IPS-20b (cell line): Measurements from ENCODE around the gene SDK1.
"Not testable (repeated sequence)": the region's sequence is repeated elsewhere in the genome, so short reads cannot be mapped to it uniquely, and the experiment has no call there.

ENCODE experiments used
- H3K27ac ChIP-seq: one replicate; pipeline ENCODE4 v1.5.1; 2013; ENCODE audit warnings: low read length
- H3K27me3 ChIP-seq: 2 replicates; pipeline ENCODE4 v1.6.1; 2013; ENCODE audit warnings: mild to moderate bottlenecking, low read length, inconsistent platforms; ENCODE audit not compliant: insufficient read depth
- H3K36me3 ChIP-seq: 2 replicates; pipeline ENCODE4 v1.6.1; 2013; ENCODE audit warnings: low read depth, mild to moderate bottlenecking, inconsistent platforms, low read length, moderate library complexity; ENCODE audit not compliant: insufficient read depth
- H3K4me1 ChIP-seq: 2 replicates; pipeline ENCODE4 v1.6.1; 2013; ENCODE audit warnings: mild to moderate bottlenecking, control low read depth, inconsistent platforms, low read length, moderate library complexity; ENCODE audit not compliant: insufficient read depth
- H3K4me3 ChIP-seq: 2 replicates; pipeline ENCODE4 v1.5.1; 2013; ENCODE audit warnings: mild to moderate bottlenecking, low read length, inconsistent platforms
- H3K9ac ChIP-seq: 2 replicates; pipeline ENCODE4 v1.6.1; 2013; ENCODE audit warnings: low read depth, mild to moderate bottlenecking, inconsistent platforms, low read length, moderate library complexity
- H3K9me3 ChIP-seq: 2 replicates; pipeline ENCODE4 v1.6.1; 2013; ENCODE audit warnings: mild to moderate bottlenecking, low read depth, low read length, inconsistent platforms; ENCODE audit not compliant: insufficient read depth

SDK1 gene

DNA sequence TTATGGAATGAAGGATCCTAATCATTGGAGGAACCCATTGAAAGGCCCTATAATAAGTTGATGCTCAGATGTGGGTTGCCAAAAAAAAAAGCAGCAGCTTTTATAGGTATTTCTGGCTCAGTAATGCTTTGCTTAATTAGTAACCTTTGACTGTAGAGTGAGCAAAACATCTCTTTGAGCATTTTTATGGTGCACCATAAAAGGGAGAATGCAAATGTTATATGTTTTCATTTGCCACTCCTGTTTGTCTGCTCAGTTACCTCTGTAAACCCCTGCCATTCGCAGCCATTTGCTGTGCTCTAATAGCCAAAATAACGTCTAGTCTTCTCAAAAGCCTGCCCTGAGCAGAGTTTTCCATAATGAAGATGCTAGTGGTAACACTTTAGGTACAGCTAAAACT is 792.0 kb downstream of the SDK1 start:
- H3K4me1 ChIP-seq, result no peaks in the 10 kb centered on the region
- H3K27me3 ChIP-seq, result no peaks in the 10 kb centered on the region
- H3K27ac ChIP-seq, result no peak overlapping the region
- 0 out of 2 replicates have a peak, but pooled peaks cover 6% of the 10 kb centered on the region for H3K9me3 ChIP-seq
- no peaks in the 10 kb centered on the region for H3K36me3 ChIP-seq
- no peak overlapping the region for H3K4me3 ChIP-seq
- H3K9ac ChIP-seq, result no peak overlapping the region

DNA sequence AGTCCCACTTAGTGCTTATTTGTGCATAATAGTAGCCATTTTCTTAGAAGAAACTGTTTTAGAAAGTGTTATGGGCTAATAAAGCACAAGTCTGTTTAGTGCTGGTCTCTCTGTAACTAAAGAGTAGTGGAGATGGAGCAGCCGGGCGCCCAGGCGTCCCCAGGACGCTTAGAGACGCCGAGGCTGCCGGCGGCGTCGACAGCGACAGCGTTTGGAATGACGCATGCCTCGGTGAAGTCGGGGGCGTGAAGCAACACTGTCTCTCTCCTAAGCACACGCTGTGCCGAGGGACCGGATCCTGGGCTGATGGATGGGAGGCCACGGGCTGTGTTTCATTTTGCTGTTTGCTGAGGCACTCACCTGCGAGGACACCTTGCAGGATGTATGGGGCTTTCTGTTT is 792.4 kb downstream of the SDK1 start:
- Histone ChIP-seq H3K27ac (no peak overlapping the region), H3K27me3 (no peaks in the 10 kb centered on the region), H3K9ac (no peak overlapping the region), H3K9me3 (0 out of 2 replicates have a peak, but pooled peaks cover 6% of the 10 kb centered on the region), H3K36me3 (no peaks in the 10 kb centered on the region), H3K4me1 (no peaks in the 10 kb centered on the region), H3K4me3 (no peak overlapping the region)

DNA sequence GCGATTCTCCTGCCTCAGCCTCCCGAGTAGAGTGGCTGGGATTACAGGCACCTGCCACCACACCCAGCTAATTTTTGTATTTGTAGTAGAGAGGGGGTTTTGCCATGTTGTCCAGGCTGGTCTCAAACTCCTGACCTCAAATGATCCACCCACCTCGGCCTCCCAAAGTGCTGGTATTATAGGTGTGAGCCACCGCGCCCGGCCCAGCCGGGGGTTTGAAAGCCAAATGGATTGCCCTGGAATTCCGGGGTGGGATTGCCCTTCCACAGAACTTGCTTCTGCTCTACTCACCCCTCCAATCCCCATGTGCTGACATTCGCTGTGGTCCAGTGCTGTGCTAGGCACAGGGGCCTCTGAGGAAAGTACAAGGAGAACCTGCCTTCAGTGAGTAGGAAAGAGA is 793.1 kb downstream of the SDK1 start:
- H3K36me3 ChIP-seq, H3K9me3 ChIP-seq, H3K4me1 ChIP-seq, H3K27me3 ChIP-seq, H3K4me3 ChIP-seq, H3K27ac ChIP-seq, H3K9ac ChIP-seq: not testable (repeated sequence)

DNA sequence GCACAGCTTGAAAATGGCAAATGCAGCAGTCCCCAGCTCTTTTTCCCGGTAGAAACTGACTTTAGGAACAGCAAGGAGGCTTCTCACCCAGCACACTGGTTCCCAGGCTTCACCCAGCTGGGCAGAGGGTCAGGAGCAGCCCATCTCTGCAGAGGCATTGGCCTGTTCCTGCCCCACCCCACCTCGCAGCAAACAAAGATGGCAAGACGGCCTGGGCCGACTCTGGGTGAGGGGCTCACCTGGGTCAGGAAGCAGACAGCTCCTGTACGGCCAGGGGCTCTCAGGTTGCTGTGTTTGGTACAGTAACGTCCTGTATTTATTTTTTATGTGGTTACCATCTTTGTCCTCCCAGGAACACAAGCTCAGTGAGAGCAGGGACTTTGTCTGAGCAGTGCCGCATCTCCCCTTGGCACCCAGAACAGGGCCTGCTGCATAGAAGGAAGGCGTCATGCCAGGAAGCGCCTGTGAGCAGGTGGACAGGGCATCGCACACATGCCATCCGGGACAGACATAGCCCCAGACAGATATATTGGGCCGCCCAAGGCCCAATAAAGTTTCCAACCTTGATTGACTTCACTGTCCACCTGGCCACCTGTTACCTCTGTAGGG is 796.1 kb downstream of the SDK1 start:
- Histone ChIP-seq H3K27ac (no peak overlapping the region), H3K36me3 (no peaks in the 10 kb centered on the region), H3K9ac (no peak overlapping the region)

DNA sequence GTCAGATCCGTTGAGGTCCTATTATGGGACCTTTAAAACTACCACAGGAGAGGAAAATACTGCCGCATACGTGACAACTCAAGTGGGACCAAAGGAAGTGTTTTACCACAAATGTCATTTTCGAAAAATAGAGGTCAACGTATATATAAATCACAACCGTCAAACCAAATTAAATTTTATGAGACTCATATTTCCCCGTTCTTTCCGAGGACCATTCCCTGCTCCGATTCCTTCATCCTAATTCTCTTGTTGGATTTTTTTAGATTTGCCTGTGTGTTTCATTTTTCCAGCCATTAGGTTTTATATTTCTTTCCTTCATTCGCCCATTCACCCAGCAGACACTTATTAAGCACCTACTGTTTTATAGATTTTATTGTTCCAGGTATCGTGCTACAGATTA is 797.1 kb downstream of the SDK1 start:
- Histone ChIP-seq H3K9me3 (no peaks in the 10 kb centered on the region), H3K36me3 (no peaks in the 10 kb centered on the region), H3K9ac (no peak overlapping the region), H3K4me1 (no peaks in the 10 kb centered on the region), H3K4me3 (no peak overlapping the region), H3K27ac (no peak overlapping the region), H3K27me3 (no peaks in the 10 kb centered on the region)

More for the DNA sequence above, 796.1 kb downstream of the SDK1 start:
- Histone ChIP-seq H3K4me1 (no peaks in the 10 kb centered on the region), H3K9me3 (no peaks in the 10 kb centered on the region), H3K27me3 (no peaks in the 10 kb centered on the region), H3K4me3 (no peak overlapping the region)

DNA sequence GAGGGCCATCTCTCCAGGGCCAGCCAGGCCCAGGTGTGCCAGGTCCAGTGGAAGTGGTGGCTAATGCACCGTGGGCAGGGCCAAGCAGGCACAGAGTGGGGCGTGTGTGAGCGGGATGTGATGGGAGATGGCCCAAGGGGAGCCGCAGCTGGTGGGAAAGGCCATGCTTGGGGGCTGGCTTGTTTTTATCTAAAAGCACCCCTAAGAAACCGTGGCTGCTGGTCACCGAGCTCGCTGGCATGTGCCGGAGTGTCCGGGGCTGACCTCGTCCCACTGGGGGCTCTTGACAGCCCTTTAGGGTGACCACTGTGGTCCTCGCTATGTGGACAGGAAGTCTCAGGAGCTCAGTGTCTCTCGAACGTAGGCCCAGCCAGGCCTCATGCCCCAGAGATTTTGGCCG is 798.6 kb downstream of the SDK1 start:
- Histone ChIP-seq H3K9ac (no peak overlapping the region), H3K4me3 (no peak overlapping the region), H3K27ac (no peak overlapping the region), H3K4me1 (no peaks in the 10 kb centered on the region), H3K36me3 (no peaks in the 10 kb centered on the region), H3K9me3 (no peaks in the 10 kb centered on the region), H3K27me3 (no peaks in the 10 kb centered on the region)

DNA sequence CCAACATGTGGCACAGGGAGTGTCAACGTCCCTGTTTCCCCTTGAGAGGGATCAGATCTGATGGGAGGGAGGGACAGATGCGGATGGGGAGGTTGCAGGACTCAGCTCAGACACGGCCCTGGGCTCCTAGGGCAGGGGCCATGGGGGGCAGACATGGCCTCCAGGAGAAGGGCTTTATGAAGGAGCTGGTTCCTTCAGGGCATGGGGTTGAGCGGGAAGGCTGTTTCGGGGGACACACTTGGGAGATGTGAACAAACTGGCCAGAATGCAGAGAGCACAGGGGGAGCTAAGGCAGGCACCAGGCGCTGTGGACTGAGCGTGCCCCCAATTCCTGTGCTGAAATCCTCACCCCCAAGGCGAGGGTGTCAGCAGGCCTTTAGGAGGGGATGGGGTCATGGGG is 799.1 kb downstream of the SDK1 start:
- H3K9me3 ChIP-seq, result no peaks in the 10 kb centered on the region
- no peaks in the 10 kb centered on the region for H3K27me3 ChIP-seq
- H3K27ac ChIP-seq, result no peak overlapping the region

DNA sequence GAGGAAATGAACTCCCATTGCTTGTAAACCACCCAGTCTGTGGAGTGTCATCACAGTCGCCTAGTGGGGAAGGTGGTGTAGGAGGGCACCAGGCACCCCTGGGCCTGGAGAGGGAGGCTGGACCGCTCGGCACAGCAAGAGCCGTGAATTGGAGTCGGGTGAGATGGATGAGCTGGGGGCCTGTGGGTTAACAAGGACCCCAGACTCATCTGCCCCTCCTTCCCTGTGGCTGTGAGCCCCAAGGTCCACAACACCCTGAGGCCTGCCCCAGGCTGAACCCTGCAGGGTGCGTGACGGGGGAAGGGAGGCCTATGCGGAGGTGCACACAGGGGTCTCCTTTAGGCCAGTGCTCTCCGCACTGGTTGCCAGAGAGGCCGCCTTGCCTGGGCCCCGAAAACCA is 799.6 kb downstream of the SDK1 start:
- Histone ChIP-seq H3K9ac (no peak overlapping the region), H3K9me3 (no peaks in the 10 kb centered on the region), H3K4me3 (no peak overlapping the region), H3K36me3 (no peaks in the 10 kb centered on the region), H3K27ac (no peak overlapping the region), H3K4me1 (no peaks in the 10 kb centered on the region), H3K27me3 (no peaks in the 10 kb centered on the region)

More for the DNA sequence above, 799.1 kb downstream of the SDK1 start:
- Histone ChIP-seq H3K9ac (no peak overlapping the region), H3K36me3 (no peaks in the 10 kb centered on the region), H3K4me3 (no peak overlapping the region), H3K4me1 (no peaks in the 10 kb centered on the region)

DNA sequence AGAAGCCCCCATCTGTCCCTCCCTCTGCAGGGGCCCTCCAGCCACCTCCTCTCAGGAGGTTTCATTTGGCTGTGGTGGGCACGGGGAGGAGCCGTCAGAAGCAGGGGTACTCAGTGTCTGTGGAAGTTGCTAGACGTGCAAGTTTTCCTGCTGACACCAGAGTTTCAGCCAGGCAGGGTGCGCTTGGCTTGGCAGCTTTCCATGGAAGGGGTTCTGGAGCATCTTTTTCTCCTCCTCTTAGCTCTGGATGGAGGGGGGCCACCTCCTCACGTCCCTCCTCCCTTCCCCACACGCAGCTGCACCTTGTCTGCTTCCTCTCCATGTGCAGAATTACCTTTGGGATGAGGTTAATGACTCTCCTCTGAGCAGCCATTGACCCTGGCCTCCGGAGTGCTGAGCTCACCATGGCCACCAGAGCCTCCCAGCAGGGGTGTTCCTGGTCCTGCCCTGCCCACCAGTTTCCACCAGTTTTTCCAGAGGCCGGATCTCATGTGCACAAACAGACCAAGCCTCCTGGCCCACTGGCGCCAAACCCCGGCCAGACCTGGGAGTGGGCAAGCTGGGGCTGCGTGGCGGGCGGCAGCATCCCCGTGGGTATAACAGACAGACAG is 801.3 kb downstream of the SDK1 start:
- H3K27me3 ChIP-seq, result no peaks in the 10 kb centered on the region
- no peaks in the 10 kb centered on the region; the same call in 1 of the 2 replicates for H3K4me1 ChIP-seq
- no peak overlapping the region for H3K27ac ChIP-seq
- H3K9me3 ChIP-seq, result no peaks in the 10 kb centered on the region
- H3K36me3 ChIP-seq, result no peaks in the 10 kb centered on the region
- no peak overlapping the region for H3K9ac ChIP-seq
- H3K4me3 ChIP-seq, result no peak overlapping the region

DNA sequence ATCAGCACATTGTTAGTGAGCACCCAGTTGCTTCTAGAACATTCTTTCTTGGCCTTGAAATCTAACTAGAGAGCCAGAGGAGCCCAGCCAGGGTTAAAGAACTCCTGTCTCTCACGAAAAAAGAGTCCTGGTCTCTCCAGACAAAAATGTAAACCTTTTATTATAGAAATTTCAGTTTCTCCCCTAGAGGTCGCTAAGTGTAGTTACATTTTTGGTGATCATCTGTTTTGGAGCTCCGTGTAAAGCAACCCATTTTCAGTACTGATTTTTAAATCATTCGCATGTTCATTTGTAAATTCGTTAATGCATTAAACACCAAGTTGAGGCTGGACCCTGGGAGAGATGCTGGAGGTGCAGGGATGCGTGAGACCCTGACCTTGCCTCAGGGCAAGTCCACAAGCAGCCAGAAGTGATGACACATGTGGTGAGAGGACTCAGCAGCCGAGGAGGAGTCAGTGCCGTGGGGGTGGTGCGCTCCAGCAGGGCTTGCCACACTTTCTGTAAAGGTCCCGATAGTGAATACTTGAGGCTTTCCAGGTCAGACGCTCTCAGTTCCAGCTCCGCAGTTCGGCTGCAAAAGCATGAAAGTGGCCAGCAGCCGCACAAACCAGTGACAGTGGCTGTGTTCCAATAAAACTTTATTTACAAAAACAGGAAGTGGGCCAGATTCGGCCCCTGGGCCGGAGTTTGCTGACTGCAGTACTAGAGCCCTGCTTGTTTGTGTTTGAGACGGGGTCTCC is 802.5 kb downstream of the SDK1 start:
- no peak overlapping the region for H3K27ac ChIP-seq
- no peaks in the 10 kb centered on the region for H3K27me3 ChIP-seq
- no peaks in the 10 kb centered on the region for H3K36me3 ChIP-seq
- H3K9me3 ChIP-seq, result no peaks in the 10 kb centered on the region
- H3K4me1 ChIP-seq, result no peaks in the 10 kb centered on the region; the same call in 1 of the 2 replicates
- H3K9ac ChIP-seq, result no peak overlapping the region
- no peak overlapping the region for H3K4me3 ChIP-seq

DNA sequence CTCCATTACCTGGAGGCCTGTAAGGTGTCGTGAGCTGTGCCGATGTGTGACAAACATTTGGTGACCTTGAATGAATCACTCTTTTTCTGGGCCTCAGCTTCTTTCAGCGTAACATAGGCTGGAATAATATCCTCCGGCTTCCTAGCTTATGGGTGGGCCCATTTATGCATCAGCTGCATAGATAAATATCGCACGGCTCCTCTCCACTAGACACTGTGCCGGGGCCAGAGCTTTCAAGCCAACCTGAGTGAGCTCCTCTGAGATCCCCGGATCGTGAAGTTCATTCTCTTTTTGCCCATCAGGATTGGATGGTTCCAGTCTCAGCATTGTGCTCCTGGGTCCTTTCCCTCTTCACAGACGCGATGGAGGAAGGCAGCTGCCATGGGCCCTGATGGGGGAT is 806.8 kb downstream of the SDK1 start:
- Histone ChIP-seq H3K27me3 (no peaks in the 10 kb centered on the region), H3K4me1 (no peaks in the 10 kb centered on the region; the same call in 1 of the 2 replicates), H3K9me3 (no peaks in the 10 kb centered on the region), H3K36me3 (no peaks in the 10 kb centered on the region), H3K9ac (no peak overlapping the region), H3K27ac (no peak overlapping the region), H3K4me3 (no peak overlapping the region)

DNA sequence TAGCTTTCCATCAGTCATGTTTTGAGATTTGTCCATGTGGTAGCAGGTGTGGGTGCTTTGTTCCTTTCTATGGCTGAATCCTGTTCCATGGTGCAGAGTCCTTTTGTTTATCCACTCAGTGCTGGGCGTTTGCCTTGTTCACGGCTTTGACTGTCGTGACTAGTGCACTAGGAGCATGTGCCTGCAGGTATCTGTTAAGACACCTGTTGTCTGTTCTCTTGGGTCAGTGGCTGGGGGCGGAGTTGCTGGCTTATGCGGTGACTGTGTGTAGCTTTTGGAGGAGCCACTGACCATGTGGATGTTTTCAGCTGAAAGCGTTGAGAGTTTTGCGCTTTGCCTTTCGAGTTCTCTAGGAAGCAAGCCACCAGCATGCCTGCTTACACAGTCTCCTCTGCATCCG is 807.9 kb downstream of the SDK1 start:
- Histone ChIP-seq H3K9ac (no peak overlapping the region), H3K4me3 (no peak overlapping the region), H3K9me3 (no peaks in the 10 kb centered on the region), H3K27ac (no peak overlapping the region), H3K36me3 (no peaks in the 10 kb centered on the region), H3K27me3 (no peaks in the 10 kb centered on the region), H3K4me1 (no peaks in the 10 kb centered on the region; the same call in 1 of the 2 replicates)
